HG02870 (cell line): ENCODE results near the gene DDX10.

Experiments used
- ATAC-seq: cut with Tn5 transposase; IDR thresholded peaks from one replicate; pipeline ENCODE4 v1.9.1; 2021; ENCODE audit warnings: mild to moderate bottlenecking, moderate library complexity; ENCODE audit not compliant: unreplicated experiment

Gene DDX10

DNA sequence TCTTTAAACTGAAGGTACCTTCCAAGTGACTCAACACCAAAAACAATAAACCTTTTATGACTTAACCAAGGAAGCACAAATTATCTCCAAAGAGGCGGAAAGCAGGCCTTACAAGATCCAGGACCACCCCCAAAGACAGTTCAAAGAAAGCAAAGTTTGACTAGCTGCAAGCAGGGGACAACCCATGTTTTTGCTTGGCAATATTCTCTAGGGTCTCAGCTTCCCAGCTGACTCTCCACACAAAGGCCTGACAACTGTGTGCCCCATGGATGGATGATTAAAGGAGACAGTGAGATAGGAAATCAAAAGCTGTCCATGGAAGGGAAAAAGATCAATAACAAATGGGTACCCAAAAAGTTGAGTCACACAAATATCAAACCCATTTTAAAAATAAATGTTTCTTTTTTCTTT lies 232.2 kb downstream of the DDX10 start:
- no peak for ATAC-seq

- no peak for ATAC-seq
These were observed 233.0 kb downstream of the DDX10 start for GRCh38 chr11:108897916-108898315.

GRCh38 chr11:108901359-108901758 lies 236.5 kb downstream of the DDX10 start:
- no peak for ATAC-seq

GRCh38 chr11:108902027-108902469 lies 237.2 kb downstream of the DDX10 start:
- ATAC-seq, result no peak

GRCh38 chr11:108904480-108904879 lies 239.6 kb downstream of the DDX10 start:
- ATAC-seq, result no peak

DNA sequence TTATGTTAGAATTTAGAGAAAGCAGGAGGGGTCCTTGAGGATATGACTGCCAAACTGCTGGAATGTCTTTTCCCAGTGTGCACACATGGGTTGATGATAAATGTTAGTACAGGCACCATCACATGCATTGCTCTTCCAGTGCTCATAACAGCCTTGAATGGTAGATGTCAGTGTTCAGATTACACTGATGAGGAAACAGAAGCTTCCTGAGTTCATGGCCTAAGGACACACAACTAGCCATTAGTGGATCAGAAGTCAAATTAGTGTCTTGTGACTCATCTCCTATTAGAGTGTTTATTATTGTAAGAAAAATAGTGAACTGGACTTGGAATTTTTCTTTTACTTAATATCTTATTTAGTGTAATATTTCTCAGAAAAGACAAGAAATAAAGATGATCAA lies 241.5 kb downstream of the DDX10 start:
- ATAC-seq, result no peak

DNA sequence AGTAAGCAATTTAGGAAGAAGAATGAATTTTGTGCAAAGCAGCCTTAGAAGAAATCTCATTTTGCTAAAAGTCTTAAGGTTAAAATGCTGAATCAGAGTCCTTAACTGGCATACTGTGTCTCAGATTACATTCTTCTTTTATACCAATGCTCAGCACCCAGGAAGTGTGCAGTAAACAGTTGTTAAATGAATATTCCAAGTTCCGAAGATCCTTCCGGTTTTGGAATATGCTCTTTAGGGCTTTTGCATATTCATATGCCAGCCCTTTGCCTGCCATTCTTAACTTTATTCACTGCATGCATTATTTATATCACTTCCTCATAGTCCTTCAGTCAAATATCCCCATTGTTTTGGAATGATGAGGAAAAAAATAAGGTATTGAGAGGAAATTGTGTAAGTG lies 242.0 kb downstream of the DDX10 start:
- ATAC-seq, result no peak

DNA sequence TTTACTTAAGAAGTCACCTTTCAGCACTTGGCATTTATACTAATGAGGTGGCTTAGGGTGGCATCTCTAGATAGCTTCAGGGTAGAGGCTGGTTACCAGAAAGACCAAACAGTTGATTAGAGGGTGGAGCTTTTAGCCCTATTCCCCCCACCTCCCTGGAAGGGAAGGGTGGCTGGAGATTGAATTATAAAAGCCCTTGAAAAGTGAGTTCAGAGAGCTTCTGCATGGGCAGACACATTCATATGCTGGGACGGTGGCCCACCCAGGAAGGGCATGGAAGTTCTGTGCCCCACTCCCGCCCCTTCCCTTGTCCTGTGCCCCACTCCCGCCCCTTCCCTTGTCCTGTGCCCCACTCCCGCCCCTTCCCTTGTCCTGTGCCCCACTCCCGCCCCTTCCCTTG lies 244.2 kb downstream of the DDX10 start:
- ATAC-seq, result no peak

DNA sequence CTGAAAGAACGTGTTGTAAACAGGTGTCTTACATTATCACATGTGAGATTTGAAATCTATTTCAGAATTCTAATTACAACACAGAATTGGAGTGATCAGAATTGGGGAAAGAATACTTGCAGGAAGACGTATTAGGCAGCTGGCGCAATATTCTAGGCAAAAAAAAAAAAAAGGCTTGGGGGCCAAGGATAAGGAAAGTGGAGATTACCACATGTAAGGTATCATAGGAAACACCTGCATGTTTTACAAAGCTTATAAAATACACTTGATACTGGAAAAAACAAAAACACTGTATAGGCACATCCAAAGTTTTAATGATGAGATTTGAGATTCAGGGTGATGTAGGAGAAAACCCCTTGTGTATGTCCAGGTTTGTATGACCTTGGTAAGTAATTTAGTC lies 245.1 kb downstream of the DDX10 start:
- no peak for ATAC-seq

- ATAC-seq, result no peak
These were observed 247.7 kb downstream of the DDX10 start for GRCh38 chr11:108912581-108912980.

DNA sequence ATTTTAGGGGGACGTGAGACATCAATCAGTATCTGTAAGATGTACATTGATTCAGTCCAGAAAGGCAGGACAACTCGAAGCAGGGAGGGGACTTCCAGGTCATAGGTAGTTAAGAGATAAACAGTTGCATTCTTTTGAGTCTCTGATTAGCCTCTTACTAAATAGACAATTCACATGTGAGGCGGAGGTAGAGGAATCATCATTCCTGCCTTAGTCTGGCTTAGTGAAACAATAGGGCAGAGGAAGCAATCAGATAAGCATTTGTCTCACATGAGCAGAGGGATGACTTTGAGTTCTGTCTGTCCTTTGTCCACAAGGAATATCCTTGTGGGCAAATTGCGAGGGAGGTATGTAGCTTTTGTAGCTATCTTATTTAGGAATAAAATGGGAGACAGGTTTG lies 248.3 kb downstream of the DDX10 start:
- no peak for ATAC-seq

DNA sequence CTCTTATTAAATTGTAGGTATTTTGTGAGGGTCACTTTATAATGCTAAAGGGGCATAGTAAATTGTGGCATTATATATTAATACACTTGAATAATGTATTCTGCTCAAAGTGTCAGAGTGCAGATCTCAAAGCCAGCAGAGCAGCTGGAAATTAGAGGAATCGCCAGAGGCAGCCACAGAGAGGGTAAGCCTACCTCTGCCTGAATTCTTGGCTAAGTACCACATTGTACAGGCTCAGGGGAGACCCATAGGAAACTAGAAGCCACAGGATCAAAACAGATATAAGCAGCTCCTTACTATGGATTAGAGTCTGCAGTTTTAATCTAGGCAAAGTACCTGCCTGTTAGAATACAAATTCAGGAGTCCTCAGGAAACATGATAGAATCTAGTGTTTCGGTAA lies 249.3 kb downstream of the DDX10 start:
- no peak for ATAC-seq

- ATAC-seq, result no peak
These were observed 250.1 kb downstream of the DDX10 start for GRCh38 chr11:108914981-108915380.

DNA sequence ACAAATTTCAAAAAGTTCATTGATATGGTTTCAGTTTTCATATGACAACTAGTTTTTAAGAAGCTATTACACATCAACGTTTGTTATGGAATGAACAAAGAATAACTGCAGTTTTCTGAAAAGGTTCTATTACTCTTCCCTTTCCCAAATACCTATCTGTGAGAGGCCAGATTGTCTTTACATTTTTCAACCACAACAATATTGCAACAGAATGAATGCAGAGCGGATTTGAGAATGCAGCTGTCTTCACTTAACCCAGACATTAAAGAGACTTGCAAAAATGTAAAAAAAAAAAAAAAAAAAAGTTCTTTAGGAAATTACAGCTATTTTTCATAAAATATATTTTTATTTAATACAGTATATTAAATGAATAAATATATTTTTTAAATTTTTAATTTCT lies 250.8 kb downstream of the DDX10 start:
- no peak for ATAC-seq

GRCh38 chr11:108916290-108916689 lies 251.4 kb downstream of the DDX10 start:
- no peak for ATAC-seq

GRCh38 chr11:108916935-108917334 lies 252.1 kb downstream of the DDX10 start:
- ATAC-seq, result no peak

- no peak for ATAC-seq
These were observed 256.3 kb downstream of the DDX10 start for GRCh38 chr11:108921211-108921610.

GRCh38 chr11:108922241-108922640 lies 257.4 kb downstream of the DDX10 start:
- no peak for ATAC-seq

- ATAC-seq, result no peak
These were observed 258.5 kb downstream of the DDX10 start for GRCh38 chr11:108923413-108923812.

DNA sequence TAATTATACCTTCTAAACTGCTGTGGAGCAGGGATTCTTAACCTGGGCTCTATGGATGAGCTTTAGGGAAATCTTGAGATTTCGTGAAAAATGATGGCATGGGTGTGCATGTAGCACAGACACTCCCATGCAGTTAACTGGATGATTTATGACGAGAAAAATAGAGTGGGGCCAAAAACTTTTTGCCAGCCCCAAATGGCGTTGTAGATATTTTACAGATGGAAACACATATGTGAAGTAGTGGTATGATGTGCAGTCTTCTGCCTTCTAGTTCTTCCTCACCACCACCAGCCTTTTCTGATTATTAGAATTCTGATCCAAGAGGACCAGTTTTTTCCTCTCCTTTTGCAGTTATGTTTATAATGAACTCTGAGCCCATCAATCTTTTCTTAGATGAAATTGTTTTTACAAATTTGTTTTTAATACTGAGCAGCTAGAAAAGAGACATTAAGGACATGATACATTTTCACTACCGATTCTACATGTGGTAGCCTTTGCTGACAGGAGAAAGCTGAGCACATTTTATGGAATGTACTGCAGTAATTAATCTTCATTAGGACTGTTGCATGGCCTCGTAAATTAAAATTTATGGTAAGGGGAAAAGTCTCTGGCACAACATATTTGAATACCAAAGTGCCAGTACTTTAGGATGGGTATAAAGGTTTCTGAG lies 261.4 kb downstream of the DDX10 start:
- no peak for ATAC-seq

DNA sequence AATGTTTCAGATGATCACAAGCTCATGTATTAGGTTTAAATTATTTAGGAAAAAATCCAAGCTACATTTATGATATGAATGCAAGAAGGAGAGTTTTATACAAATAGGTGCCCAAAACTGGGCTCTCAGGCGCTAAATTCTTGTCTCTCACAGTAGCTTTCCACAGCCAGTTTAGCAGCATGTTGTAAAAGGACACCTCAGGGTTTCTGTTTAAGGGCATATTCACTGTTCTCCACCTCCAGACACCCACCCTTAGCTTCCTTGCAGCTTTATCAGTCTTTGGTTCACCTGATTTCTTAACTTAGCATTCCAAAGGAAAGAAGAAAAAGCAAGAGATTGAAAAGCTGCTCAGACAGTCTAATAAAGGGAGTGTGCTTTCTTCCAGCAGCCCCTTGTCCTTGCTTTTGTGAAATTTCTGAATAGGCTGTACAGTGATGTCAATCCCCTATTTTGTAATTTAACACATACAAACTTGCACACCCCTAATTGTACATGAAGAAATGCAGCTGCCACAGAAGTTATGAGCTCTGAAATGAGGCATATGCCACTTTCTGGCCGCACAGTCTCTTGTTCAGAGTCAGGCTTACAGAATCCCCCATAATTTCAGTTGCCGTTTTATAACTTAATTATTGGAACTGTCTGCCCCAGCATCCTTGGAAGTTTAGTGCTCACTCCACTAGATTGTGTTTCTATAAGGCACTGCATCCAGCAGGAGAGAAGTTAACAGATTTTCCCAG lies 262.1 kb downstream of the DDX10 start:
- no peak for ATAC-seq

DNA sequence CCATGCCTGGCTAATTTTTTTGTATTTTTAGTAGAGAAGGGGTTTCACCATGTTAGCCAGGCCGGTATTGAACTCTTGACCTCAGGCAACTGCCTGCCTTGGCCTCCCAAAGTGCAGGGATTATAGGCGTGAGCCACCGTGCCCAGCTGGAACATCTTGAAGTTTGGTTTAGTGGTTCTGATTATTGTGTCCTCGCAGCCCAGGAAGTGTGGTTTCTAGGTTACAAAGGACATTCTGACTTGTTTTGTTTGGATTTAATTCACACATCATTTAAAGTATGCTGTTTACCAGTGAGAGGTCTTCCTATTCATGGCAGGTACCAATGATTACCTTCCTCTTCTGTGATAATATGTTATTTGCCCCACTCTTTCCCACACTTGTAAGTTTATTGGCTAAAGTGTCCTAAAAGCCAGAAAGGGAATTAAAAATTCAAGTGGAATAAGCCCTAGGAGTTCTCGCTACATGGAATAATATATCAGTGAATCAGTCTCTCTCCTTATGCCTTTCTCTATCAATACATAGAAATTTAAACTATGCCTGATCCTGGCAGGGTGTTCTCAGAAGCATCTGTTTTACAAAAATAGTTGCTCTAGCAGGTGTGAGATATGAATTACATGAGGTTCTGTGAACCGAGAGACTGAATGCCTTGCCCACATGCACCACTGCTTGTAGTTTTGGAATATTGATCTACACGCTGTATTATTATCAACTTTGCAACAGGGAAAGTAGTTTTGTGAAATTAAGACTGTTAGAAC lies 263.1 kb downstream of the DDX10 start:
- no peak for ATAC-seq
